ENCODE data around the gene PRRT1B.

The PRRT1B gene

GRCh38 chr9:131545003-131545785 lies at the start of gene PRRT1B:
Gene PRRT1B (plus strand): TSS chr9:131545523. CDS start chr9:131545616, 93 bp downstream.
- peak within 1 kb of the TSS; percentile 26 for H3K4me2 ChIP-seq (ENCODE audit: low read length)
- no peaks in the 10 kb centered on the region for H3K79me2 ChIP-seq
- H3K9ac ChIP-seq: no peak within 1 kb of the TSS
- H3K27me3 ChIP-seq (ENCODE audit: control insufficient read depth, insufficient read depth, low read length): no peaks in the 10 kb centered on the region
- no peaks in the 10 kb centered on the region for H3K36me3 ChIP-seq (ENCODE audit: control insufficient read depth, insufficient read depth, low read length)
- no peaks in the 10 kb centered on the region for H3K9me3 ChIP-seq (ENCODE audit: control insufficient read depth, low read length)
- H3K4me3 ChIP-seq (ENCODE audit: low read depth, low read length): no peak within 1 kb of the TSS
- no peak for TF ChIP-seq CTCF (IDR thresholded peaks at IDR 0.05)
- H3K27ac ChIP-seq: no peak within 1 kb of the TSS
- H3K4me1 ChIP-seq: no peaks in the 10 kb centered on the region
- H2AFZ ChIP-seq: peak within 1 kb of the TSS; percentile 42

GRCh38 chr9:131495785-131496184 lies 49.5 kb upstream of the PRRT1B start:
- H3K79me2 ChIP-seq: no peaks in the 10 kb centered on the region
- TF ChIP-seq CTCF (IDR thresholded peaks at IDR 0.05): no peak
- no peaks in the 10 kb centered on the region for H3K9me3 ChIP-seq (ENCODE audit: control insufficient read depth, low read length)
- no peak overlapping the region for H3K4me3 ChIP-seq (ENCODE audit: low read depth, low read length)
- H3K27ac ChIP-seq: no peak overlapping the region
- H3K4me2 ChIP-seq (ENCODE audit: low read length): no peak overlapping the region
- H3K27me3 ChIP-seq (ENCODE audit: control insufficient read depth, insufficient read depth, low read length): no peaks in the 10 kb centered on the region
- no peaks in the 10 kb centered on the region for H3K4me1 ChIP-seq
- no peak overlapping the region for H3K9ac ChIP-seq
- H3K36me3 ChIP-seq (ENCODE audit: control insufficient read depth, insufficient read depth, low read length): no peaks in the 10 kb centered on the region
- no peak overlapping the region for H2AFZ ChIP-seq

- no peak overlapping the region for H2AFZ ChIP-seq
- no peak overlapping the region for H3K4me2 ChIP-seq (ENCODE audit: low read length)
- no peak for TF ChIP-seq CTCF (IDR thresholded peaks at IDR 0.05)
- no peaks in the 10 kb centered on the region for H3K36me3 ChIP-seq (ENCODE audit: control insufficient read depth, insufficient read depth, low read length)
- no peak overlapping the region for H3K4me3 ChIP-seq (ENCODE audit: low read depth, low read length)
- H3K9ac ChIP-seq: no peak overlapping the region
- H3K4me1 ChIP-seq: no peaks in the 10 kb centered on the region
- no peak overlapping the region for H3K27ac ChIP-seq
- no peaks in the 10 kb centered on the region for H3K79me2 ChIP-seq
- H3K27me3 ChIP-seq (ENCODE audit: control insufficient read depth, insufficient read depth, low read length): no peaks in the 10 kb centered on the region
- H3K9me3 ChIP-seq (ENCODE audit: control insufficient read depth, low read length): no peaks in the 10 kb centered on the region
Observed at GRCh38 chr9:131496844-131497405, 48.4 kb upstream of the PRRT1B start.

- peaks cover 1% of the 10 kb centered on the region for H3K4me1 ChIP-seq
- H3K36me3 ChIP-seq (ENCODE audit: control insufficient read depth, insufficient read depth, low read length): no peaks in the 10 kb centered on the region
- H3K27me3 ChIP-seq (ENCODE audit: control insufficient read depth, insufficient read depth, low read length): no peaks in the 10 kb centered on the region
- no peak overlapping the region for H3K4me3 ChIP-seq (ENCODE audit: low read depth, low read length)
- H3K79me2 ChIP-seq: peaks cover under 1% of the 10 kb centered on the region
- no peak overlapping the region for H3K9ac ChIP-seq
- H3K4me2 ChIP-seq (ENCODE audit: low read length): no peak overlapping the region
- no peaks in the 10 kb centered on the region for H3K9me3 ChIP-seq (ENCODE audit: control insufficient read depth, low read length)
- H3K27ac ChIP-seq: no peak overlapping the region
- H2AFZ ChIP-seq: no peak overlapping the region
- no peak for TF ChIP-seq CTCF (IDR thresholded peaks at IDR 0.05)
Observed at GRCh38 chr9:131499254-131499767, 46.0 kb upstream of the PRRT1B start.

Data from parathyroid adenoma (tissue), 2 donors.